NCI-H1048 (cell line): Measurements from ENCODE around the gene FOSL2.

ENCODE experiments used
- DNase-seq: peaks from one replicate; lab custom pipeline; 2025; lab: John Stamatoyannopoulos, UW

Gene FOSL2

GRCh38 chr2:28392297-28393113 is at the start of gene FOSL2:
Gene FOSL2, plus strand, starts transcription at chr2:28392858. Its CDS starts 863 bp downstream, at chr2:28393721.
- peak; percentile 96 for DNase-seq

DNA sequence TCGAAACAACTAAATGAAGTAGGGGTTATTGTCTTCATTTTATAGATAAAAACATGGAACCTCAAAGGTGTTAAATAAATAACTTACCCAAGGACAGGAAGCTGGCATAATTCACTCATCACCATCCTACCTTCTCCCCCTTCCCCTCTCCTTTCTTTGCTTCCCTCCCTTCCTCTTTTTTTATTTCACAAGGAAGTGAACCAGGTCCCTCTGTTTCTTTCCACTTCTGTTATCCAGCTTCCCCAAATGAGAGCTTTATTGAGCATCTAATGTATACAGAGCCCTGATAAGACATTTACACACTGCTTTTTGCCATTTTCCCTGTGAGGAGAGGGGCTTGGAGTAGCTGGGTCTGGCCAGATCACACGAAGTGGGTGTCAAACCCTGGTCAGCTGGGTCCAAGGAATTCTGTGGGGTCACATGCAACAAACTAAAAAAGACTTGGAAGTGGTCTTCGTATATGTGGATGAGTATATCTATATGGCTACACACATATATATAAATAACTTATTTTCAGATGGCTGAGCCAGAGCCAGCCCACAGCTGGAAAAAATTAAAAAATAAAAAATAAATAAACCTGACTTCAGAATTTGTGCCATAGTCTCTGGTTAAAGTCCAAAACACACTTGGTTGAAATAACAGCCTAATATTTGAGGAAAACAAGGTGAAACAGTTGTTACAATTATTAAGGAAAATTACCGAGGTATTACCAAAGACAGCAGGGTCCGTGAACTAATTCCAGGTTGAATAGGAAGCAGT is 49.3 kb upstream of the FOSL2 start:
- no peak for DNase-seq

DNA sequence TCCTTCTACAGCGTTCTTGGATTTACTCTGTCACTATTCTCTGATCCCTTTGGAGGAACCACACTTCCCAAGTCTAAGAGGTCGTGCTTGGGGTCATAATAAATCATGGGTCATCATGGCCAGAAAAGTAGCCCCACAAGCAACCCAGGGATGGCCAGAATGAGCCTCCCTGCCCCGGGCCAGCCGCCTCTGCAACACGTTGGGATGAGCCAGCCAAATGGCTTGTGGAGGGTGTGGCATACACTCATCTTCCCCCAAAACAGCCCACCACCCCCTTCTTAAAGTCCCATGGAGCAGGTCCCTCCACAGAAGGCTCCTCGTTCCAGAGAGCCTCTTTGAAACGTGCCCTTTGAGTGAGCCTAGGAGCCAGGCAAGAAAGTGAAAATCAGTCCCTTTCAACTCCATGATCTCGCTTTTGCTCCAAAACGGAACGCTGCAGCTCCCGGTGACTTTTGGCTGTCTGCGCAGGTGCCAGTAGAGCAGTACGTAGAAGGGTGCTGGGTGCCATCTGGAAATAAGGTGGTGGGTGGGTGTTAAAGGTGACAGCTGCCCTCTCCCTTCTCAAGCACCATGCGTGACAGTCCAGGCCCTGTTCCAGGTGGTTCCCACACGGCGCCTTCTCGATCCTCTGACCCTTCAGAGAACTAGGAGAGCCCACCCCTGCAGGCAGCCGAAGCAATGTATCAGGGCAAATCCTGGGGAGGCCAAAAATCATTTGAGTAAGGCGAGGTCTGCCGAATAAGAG is 48.5 kb upstream of the FOSL2 start:
- no peak for DNase-seq

- DNase-seq = no peak
These were observed 47.8 kb upstream of the FOSL2 start for GRCh38 chr2:28344756-28345373.

DNA sequence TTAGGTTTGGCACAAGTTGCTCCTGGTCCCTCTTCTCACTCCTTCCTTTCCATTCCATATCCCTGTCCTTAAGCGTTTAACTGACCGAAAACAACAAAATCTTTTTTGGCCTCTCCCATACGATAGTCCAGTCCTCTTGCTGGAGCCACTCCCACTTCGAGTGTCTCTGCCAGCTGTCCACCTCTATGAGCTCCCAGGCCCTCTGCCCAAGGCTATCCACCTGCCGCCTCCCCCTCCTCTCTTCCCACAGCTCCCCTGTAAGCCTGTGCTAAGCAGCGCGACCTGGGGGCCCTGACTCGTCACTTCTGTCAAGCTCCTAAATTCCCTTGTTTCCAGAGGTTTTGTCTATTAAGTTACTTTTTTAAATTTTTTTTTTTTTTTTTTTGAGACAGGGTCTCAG is 47.0 kb upstream of the FOSL2 start:
- no peak for DNase-seq

DNA sequence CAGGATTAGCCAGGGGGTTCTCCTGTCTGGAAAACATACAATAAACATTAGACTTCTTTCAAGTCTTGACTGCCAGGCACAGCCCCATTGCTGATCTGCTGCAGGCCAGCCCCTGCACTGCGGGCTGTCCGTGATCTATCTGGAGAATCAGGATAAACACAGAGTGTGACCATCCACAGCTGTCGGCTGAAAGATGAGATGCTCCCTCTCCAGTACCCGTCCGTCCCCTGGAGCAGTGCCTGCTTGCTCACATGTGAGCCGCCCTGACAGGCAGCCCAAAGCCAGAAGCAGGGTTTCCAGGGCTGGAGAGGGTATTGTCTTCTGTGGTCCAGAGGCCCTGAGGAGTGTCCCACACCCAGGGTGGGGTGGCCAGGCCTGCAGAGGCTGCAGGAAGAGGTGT is 46.1 kb upstream of the FOSL2 start:
- no peak for DNase-seq

DNA sequence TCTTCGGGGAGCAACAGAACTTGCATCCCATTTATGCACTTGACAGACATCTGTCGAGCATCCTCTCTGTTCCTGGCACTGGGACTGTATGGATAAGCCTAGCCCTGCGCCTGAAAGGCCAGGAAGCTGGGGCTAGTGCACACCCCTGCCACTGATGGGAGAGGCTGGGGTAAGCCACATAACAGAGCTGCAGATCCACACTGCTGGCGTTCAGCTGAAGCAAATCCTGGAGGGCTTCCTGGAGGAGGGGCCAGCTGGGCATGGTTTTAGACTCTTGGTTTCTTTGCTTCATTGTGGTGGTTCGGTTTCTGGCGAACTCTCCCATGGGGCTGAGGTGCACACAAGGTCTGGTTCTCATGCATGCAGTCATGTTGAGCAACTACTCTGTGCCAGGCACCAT is 45.5 kb upstream of the FOSL2 start:
- no peak for DNase-seq

- no peak for DNase-seq
These were observed 45.1 kb upstream of the FOSL2 start for GRCh38 chr2:28347596-28347995.

- DNase-seq = no peak
These were observed 44.5 kb upstream of the FOSL2 start for GRCh38 chr2:28348149-28348567.

DNA sequence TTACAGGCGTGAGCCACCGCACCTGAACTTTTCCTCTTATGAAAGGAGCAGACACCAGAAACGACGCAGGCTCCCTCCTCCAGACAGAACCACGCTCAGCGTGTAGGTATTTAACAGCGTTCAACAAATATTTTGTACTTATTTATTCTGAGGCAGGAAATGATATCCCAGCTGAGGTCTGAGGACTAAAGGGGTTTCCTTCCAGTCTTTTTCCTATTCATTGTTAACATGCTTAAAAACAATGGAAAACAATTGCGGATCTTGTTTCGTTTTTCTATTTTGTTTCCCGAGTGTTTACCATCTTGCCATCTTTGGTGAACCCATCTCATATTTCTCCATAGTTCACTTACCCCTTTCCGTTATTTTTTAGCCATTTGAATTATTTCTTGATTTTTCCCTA is 43.7 kb upstream of the FOSL2 start:
- no peak for DNase-seq

DNA sequence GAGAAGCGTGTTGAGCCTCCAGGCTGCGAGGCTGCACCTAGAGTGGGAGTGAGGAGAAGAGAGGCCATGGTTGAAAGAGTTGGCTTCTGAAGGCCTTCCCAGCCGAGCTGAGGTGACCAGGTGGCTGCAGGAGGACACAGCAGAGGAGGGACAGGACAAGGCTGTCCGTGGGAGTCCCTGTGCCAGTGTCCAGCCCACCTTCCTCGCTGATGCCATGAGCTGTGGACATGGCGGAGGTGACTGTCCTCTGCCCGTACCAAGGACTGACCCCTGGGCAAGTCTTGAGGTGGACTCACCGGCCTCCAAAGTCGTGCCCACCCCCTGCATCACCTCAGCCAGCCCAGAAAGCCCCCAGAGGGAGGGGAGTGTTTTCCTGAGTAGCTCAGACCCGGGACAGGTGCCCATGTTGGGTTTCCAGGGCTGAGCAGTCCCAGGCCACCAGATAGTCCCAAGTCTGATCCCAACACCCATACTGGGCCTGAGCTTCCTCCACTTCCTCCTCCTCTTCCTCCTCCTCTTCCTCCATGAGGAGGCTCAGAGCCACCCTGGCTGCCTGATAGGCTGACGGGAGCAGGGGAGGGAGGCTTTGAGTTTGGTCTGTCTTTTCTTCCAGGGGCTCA is 43.0 kb upstream of the FOSL2 start:
- no peak for DNase-seq

GRCh38 chr2:28350196-28350595 is 42.5 kb upstream of the FOSL2 start:
- DNase-seq = no peak

- DNase-seq = no peak
These were observed 41.8 kb upstream of the FOSL2 start for GRCh38 chr2:28350791-28351285.

DNA sequence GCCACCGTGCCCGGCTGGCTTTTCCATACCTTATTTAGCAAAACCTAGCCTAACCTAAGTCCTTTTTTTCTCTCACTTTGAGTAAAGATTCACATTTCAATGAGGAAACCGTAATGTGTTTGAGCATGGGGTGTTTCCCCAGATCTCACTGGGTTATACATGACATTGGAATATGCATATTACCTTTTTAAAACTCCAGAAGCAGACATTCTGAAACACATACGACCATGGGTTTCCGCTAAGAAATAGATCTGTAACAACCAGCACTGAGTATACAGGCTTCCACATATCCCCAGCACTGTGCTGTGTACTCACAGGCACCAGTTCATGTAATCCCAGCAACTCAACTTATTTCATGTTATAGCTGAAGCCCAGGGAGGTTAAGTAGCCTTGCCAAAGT is 41.0 kb upstream of the FOSL2 start:
- DNase-seq = no peak

DNA sequence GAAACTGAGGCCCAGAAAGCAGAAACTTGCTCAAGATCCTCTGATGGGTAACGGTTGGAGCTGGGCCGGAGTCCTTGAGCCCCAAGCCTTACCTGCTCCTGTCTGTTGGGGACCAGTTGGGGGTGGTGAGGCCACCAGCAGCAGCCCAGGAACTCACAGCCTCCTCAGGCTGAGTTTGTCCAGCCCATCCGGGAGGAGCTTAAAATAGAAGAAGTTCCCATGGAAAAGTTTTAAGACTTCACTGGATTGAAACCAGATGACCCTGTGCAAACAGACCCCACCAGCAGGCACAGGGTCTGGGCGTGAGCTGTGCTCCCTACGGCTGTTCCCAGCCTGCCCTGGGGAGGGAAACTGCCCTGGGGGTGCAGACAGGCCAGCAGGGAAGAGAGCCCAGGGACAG is 40.6 kb upstream of the FOSL2 start:
- DNase-seq = no peak

- no peak for DNase-seq
These were observed 40.0 kb upstream of the FOSL2 start for GRCh38 chr2:28352610-28353195.

DNA sequence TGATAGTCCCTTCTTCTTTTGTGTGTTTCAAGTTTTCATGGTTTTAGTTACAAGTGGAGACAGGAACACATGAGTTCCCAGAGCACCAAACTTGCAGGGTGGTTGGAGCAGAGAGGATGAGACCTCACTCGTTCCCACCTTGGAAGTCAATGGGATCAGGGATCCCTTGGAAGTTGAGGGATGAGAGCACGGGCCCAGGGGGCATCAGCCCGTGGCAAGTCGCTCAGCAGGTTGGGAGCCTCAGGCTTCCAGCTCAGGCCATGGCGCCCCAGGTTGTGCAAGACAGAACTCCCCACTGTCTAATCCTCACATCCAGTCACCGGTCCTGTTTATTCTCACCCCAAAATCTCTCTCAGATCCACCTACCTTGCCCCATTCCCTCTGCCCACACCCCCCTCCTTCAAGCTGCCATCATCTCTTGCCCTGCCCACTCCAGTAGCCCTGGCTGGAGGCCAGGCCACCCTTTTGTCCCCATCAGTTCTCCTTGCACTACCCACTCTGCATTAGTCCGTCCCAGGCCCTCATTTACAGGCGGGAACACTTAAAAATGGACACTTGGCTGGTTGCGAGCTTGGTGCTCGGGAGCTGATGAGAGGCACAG is 37.6 kb upstream of the FOSL2 start:
- DNase-seq = no peak

- DNase-seq = no peak
These were observed 37.0 kb upstream of the FOSL2 start for GRCh38 chr2:28355521-28356094.

DNA sequence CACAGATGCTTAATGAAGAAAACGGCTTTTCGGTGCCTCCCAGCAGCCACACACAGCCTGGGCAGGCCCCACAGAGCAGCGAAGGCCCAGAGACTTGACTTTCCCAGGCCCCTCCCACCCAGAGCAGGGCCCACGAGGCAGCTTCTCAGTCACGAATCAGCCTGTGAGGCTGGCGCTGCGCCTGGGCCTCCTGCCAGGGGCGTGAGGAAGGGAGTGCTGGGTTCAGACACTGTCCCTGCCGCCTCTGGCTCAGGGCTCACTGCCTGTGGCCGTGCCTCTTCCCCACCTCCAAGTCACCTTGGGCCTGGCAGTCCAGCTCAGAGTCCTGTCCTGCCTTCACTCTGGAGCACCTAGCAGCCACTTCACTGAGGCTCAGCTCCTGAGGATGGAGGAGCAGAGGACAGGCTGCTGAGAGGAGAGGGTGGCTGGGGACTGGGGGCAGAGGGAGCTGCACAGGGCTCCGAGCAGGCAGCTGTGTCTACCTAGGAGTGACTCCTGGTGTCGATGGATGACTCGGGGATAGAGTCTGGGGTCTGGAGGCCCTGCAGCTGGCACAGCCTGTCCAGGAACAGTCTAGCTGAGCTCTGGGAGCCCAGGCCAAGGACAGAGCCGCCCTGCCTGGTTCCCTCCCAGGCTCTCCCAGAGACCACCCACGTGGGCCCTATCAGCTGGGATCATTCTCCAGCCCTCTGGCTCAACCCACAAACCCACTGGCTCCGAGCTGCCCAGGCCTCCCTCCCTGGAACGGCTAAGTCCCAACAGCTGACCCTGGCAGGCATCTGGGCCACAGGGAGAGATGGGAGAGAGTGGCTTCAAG is 36.4 kb upstream of the FOSL2 start:
- no peak for DNase-seq

DNA sequence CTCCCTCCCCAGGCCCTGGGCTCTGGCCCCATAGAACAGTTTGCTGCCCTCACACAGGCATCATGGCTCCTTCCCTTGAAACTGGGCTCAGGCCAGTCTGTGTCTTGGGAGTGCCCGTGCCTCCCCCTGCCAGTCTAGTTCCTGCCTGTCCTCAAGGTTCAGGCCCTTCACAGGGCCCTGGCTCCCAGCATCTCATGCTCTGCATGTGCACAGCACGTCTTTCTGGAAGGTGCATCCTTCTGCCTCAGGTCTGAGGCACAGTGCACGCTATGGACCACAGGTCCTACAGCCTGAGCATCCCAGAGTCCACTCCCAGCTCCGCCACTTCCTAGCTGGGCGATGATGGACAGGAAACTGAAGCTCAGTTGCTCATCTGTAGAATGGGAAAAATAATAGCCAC is 35.6 kb upstream of the FOSL2 start:
- no peak for DNase-seq
